ENCODE measurements around the gene ADAT3.

Gene ADAT3

DNA sequence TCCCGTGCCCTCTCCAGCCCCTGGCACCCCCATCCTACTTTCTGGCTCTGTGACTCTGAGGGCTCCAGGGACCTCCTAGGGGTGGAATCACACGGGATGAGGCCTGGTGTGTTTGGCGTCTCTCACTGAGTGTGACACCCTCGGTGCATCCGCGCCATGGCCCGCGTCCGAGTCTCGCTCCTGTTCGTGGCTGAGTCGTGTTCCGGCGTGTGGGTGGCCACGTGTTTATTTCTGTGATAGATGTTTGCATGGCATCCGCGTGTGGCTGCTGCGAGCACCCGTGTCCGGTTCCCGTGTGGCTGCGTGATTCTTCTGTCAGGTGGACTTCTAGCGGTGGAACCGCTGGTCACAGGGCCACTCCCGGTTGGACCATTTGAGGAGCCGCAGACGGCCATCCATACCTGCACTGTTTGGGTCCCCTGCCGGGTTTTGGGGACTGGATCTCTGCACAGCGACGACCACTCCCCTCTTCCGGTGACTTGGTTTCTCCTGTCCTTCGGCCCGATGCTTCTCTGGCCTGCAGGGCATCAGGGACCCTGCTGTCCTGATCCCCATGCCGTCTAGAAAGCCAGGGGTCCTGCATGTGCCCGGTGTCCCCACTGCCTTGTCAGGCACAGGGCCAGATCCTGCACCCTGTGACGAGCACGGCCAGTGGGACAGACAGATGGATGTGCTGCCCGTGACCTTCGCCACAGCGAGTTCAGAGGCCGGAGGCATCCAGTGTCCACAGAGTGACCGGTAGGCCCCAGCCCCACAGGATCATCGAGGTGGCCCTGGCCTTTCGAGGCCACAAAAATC is 44.3 kb downstream of the ADAT3 start:
- DNase-seq, result no peak
- no peak overlapping the region for H3K4ac ChIP-seq (ENCODE audit: low read depth in 1 of 2, low read length in 2 of 2)
- H2BK12ac ChIP-seq (ENCODE audit: low read length in 2 of 2), result no peak overlapping the region
- no peak overlapping the region for H4K8ac ChIP-seq (ENCODE audit: low read length)
- 96% methylated on average over 41 of the region's 44 CpGs for WGBS
- H3K4me3 ChIP-seq (ENCODE audit: insufficient read depth in 1 of 2, low read depth in 1 of 2, low read length in 2 of 2), result no peak overlapping the region
- H3K4me1 ChIP-seq (ENCODE audit: control insufficient read depth, insufficient read depth, low read depth, low read length), result peaks cover 22% of the 10 kb centered on the region
- peaks cover 0 to 64% of the 10 kb centered on the region in 2 experiments for H3K36me3 ChIP-seq (ENCODE audit: control insufficient read depth in 1 of 2, insufficient read depth in 2 of 2, low read depth in 1 of 2, low read length in 2 of 2)
- no peak overlapping the region for H3K14ac ChIP-seq (ENCODE audit: low read length in 2 of 2)
- H2BK15ac ChIP-seq (ENCODE audit: low read depth, poor library complexity, severe bottlenecking), result no peak overlapping the region
- H2AFZ ChIP-seq (ENCODE audit: low read depth, low read length), result no peak overlapping the region
- H2AK5ac ChIP-seq (ENCODE audit: low read length, severe bottlenecking), result no peak overlapping the region
- H3K9me3 ChIP-seq (ENCODE audit: control insufficient read depth, low read length), result no peaks in the 10 kb centered on the region
- H3K27me3 ChIP-seq (ENCODE audit: control insufficient read depth in 1 of 2, insufficient read depth in 1 of 2, low read length in 2 of 2), result no peaks in the 10 kb centered on the region
- no peak overlapping the region for H3K23ac ChIP-seq (ENCODE audit: low read length in 2 of 2)
- peaks cover 2% of the 10 kb centered on the region for H3K79me1 ChIP-seq (replicated peaks; ENCODE audit: low read length, poor library complexity, severe bottlenecking)
- H2BK5ac ChIP-seq (ENCODE audit: low read depth, low read length, poor library complexity, severe bottlenecking), result no peak overlapping the region
- H3K18ac ChIP-seq (ENCODE audit: low read depth in 1 of 2, low read length in 2 of 2), result no peak overlapping the region
- no peak overlapping the region for H2BK120ac ChIP-seq (ENCODE audit: low read depth, low read length)
- no peak overlapping the region for H3K9ac ChIP-seq (ENCODE audit: low read length)
- H3K27ac ChIP-seq (ENCODE audit: low read length, poor library complexity, severe bottlenecking), result no peak overlapping the region
- no peak overlapping the region for H3K4me2 ChIP-seq (ENCODE audit: low read length, poor library complexity, severe bottlenecking)
- no peak overlapping the region for H4K91ac ChIP-seq (ENCODE audit: low read length)

DNA sequence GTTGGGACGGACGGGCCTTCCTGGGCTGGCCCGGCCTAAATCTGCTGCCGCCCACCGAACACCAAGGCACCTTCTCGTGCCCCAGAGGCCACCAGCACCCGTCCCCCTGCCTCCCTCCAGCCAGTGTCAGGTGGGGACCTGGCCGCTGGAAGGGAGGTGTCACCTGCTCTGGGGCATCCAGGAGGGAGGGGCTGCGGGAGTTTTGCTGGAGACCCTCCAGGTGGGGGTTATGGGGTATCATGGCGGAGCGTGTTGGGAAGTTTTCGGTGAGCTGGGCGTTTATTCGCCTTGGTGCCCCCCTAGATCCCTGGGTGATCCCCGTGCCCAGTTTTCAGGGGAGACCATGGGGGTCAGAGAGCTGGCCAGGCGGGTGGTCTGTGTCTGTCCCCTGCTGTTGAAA is 45.4 kb downstream of the ADAT3 start:
- no peak overlapping the region for H3K4ac ChIP-seq (ENCODE audit: low read depth in 1 of 2, low read length in 2 of 2)
- H3K4me2 ChIP-seq (ENCODE audit: low read length, poor library complexity, severe bottlenecking), result no peak overlapping the region
- H3K4me1 ChIP-seq (ENCODE audit: control insufficient read depth, insufficient read depth, low read depth, low read length), result peaks cover 25% of the 10 kb centered on the region
- H3K9ac ChIP-seq (ENCODE audit: low read length), result no peak overlapping the region
- no peak for DNase-seq
- 97% methylated on average over 16 of the region's 16 CpGs for WGBS
- no peak overlapping the region for H4K8ac ChIP-seq (ENCODE audit: low read length)
- no peak overlapping the region for H2BK120ac ChIP-seq (ENCODE audit: low read depth, low read length)
- H4K91ac ChIP-seq (ENCODE audit: low read length), result no peak overlapping the region
- no peak overlapping the region for H2AK5ac ChIP-seq (ENCODE audit: low read length, severe bottlenecking)
- H3K79me1 ChIP-seq (replicated peaks; ENCODE audit: low read length, poor library complexity, severe bottlenecking), result peaks cover 4% of the 10 kb centered on the region
- no peak overlapping the region for H3K14ac ChIP-seq (ENCODE audit: low read length in 2 of 2)
- H3K18ac ChIP-seq (ENCODE audit: low read depth in 1 of 2, low read length in 2 of 2), result no peak overlapping the region
- H2BK15ac ChIP-seq (ENCODE audit: low read depth, poor library complexity, severe bottlenecking), result no peak overlapping the region
- no peak overlapping the region for H3K27ac ChIP-seq (ENCODE audit: low read length, poor library complexity, severe bottlenecking)
- no peaks in the 10 kb centered on the region for H3K9me3 ChIP-seq (ENCODE audit: control insufficient read depth, low read length)
- no peaks in the 10 kb centered on the region for H3K27me3 ChIP-seq (ENCODE audit: control insufficient read depth in 1 of 2, insufficient read depth in 1 of 2, low read length in 2 of 2)
- no peak overlapping the region for H3K23ac ChIP-seq (ENCODE audit: low read length in 2 of 2)
- no peak overlapping the region for H2AFZ ChIP-seq (ENCODE audit: low read depth, low read length)
- no peak overlapping the region for H2BK5ac ChIP-seq (ENCODE audit: low read depth, low read length, poor library complexity, severe bottlenecking)
- peaks cover 0 to 71% of the 10 kb centered on the region in 2 experiments for H3K36me3 ChIP-seq (ENCODE audit: control insufficient read depth in 1 of 2, insufficient read depth in 2 of 2, low read depth in 1 of 2, low read length in 2 of 2)
- H2BK12ac ChIP-seq (ENCODE audit: low read length in 2 of 2), result no peak overlapping the region
- H3K4me3 ChIP-seq (ENCODE audit: insufficient read depth in 1 of 2, low read depth in 1 of 2, low read length in 2 of 2), result no peak overlapping the region

DNA sequence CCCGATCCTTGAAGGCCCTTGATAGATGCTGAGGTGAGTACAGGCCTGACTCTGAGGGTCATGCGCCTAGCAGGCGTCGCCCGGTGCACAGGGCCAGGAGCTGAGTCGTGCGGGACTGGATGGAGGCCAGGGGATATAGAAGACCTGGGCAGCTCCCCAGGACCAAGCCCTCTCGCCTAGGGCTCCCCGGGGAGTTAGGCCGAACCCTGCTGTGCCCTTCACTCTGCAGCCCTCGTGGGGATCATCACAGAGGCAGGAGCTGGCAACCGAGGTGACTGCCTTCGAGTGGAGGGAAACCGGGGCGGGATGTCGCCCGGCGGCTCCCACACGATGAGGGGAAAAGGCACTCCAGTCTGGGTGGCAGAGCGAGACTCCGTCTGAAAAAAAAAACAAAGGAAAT is 47.4 kb downstream of the ADAT3 start:
- Histone ChIP-seq H3K36me3 (ENCODE audit: control insufficient read depth in 1 of 2, insufficient read depth in 2 of 2, low read depth in 1 of 2, low read length in 2 of 2) (peaks cover 0 to 77% of the 10 kb centered on the region in 2 experiments), H3K4ac (ENCODE audit: low read depth in 1 of 2, low read length in 2 of 2) (no peak overlapping the region), H2AFZ (ENCODE audit: low read depth, low read length) (no peak overlapping the region), H3K4me3 (ENCODE audit: insufficient read depth in 1 of 2, low read depth in 1 of 2, low read length in 2 of 2) (no peak overlapping the region), H2AK5ac (ENCODE audit: low read length, severe bottlenecking) (no peak overlapping the region), H3K4me2 (ENCODE audit: low read length, poor library complexity, severe bottlenecking) (no peak overlapping the region), H3K27ac (ENCODE audit: low read length, poor library complexity, severe bottlenecking) (no peak overlapping the region), H2BK12ac (ENCODE audit: low read length in 2 of 2) (no peak overlapping the region), H3K9ac (ENCODE audit: low read length) (no peak overlapping the region), H3K4me1 (ENCODE audit: control insufficient read depth, insufficient read depth, low read depth, low read length) (peaks cover 26% of the 10 kb centered on the region), H3K14ac (ENCODE audit: low read length in 2 of 2) (no peak overlapping the region), H2BK15ac (ENCODE audit: low read depth, poor library complexity, severe bottlenecking) (no peak overlapping the region), H3K9me3 (ENCODE audit: control insufficient read depth, low read length) (no peaks in the 10 kb centered on the region), H3K23ac (ENCODE audit: low read length in 2 of 2) (no peak overlapping the region), H3K27me3 (ENCODE audit: control insufficient read depth in 1 of 2, insufficient read depth in 1 of 2, low read length in 2 of 2) (no peaks in the 10 kb centered on the region), H2BK120ac (ENCODE audit: low read depth, low read length) (no peak overlapping the region), H4K8ac (ENCODE audit: low read length) (no peak overlapping the region), H3K18ac (ENCODE audit: low read depth in 1 of 2, low read length in 2 of 2) (no peak overlapping the region), H3K79me1 (replicated peaks; ENCODE audit: low read length, poor library complexity, severe bottlenecking) (peaks cover 6% of the 10 kb centered on the region), H4K91ac (ENCODE audit: low read length) (no peak overlapping the region), H2BK5ac (ENCODE audit: low read depth, low read length, poor library complexity, severe bottlenecking) (no peak overlapping the region)
- no peak for DNase-seq
- WGBS, result 97% methylated on average over 21 of the region's 21 CpGs

DNA sequence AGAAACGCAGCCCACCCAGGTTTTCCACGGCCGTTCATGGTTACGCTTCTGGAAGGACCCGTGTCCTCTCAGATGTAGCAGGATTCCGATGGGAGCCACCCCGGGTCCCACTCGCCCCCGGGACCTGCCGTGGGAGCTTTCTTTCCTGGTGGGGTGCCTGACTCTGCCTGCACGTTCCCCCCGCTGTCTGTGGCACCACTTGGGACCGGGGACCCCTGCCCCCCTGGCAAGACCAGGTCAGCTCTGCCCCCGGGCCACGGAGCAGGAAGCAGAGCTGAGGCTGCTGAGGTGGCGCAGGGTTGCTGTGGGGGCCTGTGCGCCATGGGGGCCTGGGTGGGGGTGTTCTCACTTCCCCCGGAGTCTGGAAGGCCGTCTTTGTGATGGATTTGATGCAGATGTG is 47.8 kb downstream of the ADAT3 start:
- H3K36me3 ChIP-seq (ENCODE audit: control insufficient read depth in 1 of 2, insufficient read depth in 2 of 2, low read depth in 1 of 2, low read length in 2 of 2), result peaks cover 0 to 79% of the 10 kb centered on the region in 2 experiments
- no peak overlapping the region for H2AFZ ChIP-seq (ENCODE audit: low read depth, low read length)
- H4K91ac ChIP-seq (ENCODE audit: low read length), result no peak overlapping the region
- H3K4me2 ChIP-seq (ENCODE audit: low read length, poor library complexity, severe bottlenecking), result no peak overlapping the region
- no peak overlapping the region for H3K9ac ChIP-seq (ENCODE audit: low read length)
- no peak overlapping the region for H3K4me3 ChIP-seq (ENCODE audit: insufficient read depth in 1 of 2, low read depth in 1 of 2, low read length in 2 of 2)
- H3K4me1 ChIP-seq (ENCODE audit: control insufficient read depth, insufficient read depth, low read depth, low read length), result peaks cover 28% of the 10 kb centered on the region
- H2BK15ac ChIP-seq (ENCODE audit: low read depth, poor library complexity, severe bottlenecking), result no peak overlapping the region
- no peak overlapping the region for H2BK5ac ChIP-seq (ENCODE audit: low read depth, low read length, poor library complexity, severe bottlenecking)
- peaks cover 10% of the 10 kb centered on the region for H3K79me1 ChIP-seq (replicated peaks; ENCODE audit: low read length, poor library complexity, severe bottlenecking)
- H2BK120ac ChIP-seq (ENCODE audit: low read depth, low read length), result no peak overlapping the region
- H3K27ac ChIP-seq (ENCODE audit: low read length, poor library complexity, severe bottlenecking), result no peak overlapping the region
- H3K18ac ChIP-seq (ENCODE audit: low read depth in 1 of 2, low read length in 2 of 2), result no peak overlapping the region
- H3K9me3 ChIP-seq (ENCODE audit: control insufficient read depth, low read length), result no peaks in the 10 kb centered on the region
- H2AK5ac ChIP-seq (ENCODE audit: low read length, severe bottlenecking), result no peak overlapping the region
- H3K4ac ChIP-seq (ENCODE audit: low read depth in 1 of 2, low read length in 2 of 2), result no peak overlapping the region
- H3K27me3 ChIP-seq (ENCODE audit: control insufficient read depth in 1 of 2, insufficient read depth in 1 of 2, low read length in 2 of 2), result no peaks in the 10 kb centered on the region
- H3K23ac ChIP-seq (ENCODE audit: low read length in 2 of 2), result no peak overlapping the region
- H4K8ac ChIP-seq (ENCODE audit: low read length), result no peak overlapping the region
- DNase-seq, result no peak
- WGBS, result 96% methylated on average over 19 of the region's 19 CpGs
- no peak overlapping the region for H3K14ac ChIP-seq (ENCODE audit: low read length in 2 of 2)
- no peak overlapping the region for H2BK12ac ChIP-seq (ENCODE audit: low read length in 2 of 2)

All from mesenchymal stem cell (in vitro differentiated cells and primary cell).